Femur (tissue), 1 donor: Measurements from ENCODE around the gene AUTS2.

Source experiments
- DNase-seq: peaks from one replicate; pipeline ENCODE4 v3.0.0-alpha.2; 2017

The AUTS2 gene

GRCh38 chr7:69624435-69625230, 26.4 kb downstream of the AUTS2 start:
- DNase-seq: no peak

GRCh38 chr7:69625238-69625637, 27.0 kb downstream of the AUTS2 start:
- no peak for DNase-seq

- DNase-seq: no peak
Observed at GRCh38 chr7:69625798-69626197, 27.5 kb downstream of the AUTS2 start.

GRCh38 chr7:69630292-69630691, 32.0 kb downstream of the AUTS2 start:
- no peak for DNase-seq

- no peak for DNase-seq
Observed at GRCh38 chr7:69631131-69631530, 32.9 kb downstream of the AUTS2 start.

- no peak for DNase-seq
Observed at GRCh38 chr7:69632280-69632679, 34.0 kb downstream of the AUTS2 start.

GRCh38 chr7:69633122-69633831, 35.0 kb downstream of the AUTS2 start:
- no peak for DNase-seq

- DNase-seq: no peak
Observed at GRCh38 chr7:69635555-69636185, 37.4 kb downstream of the AUTS2 start.

GRCh38 chr7:69638674-69639073, 40.4 kb downstream of the AUTS2 start:
- DNase-seq: no peak

- no peak for DNase-seq
Observed at GRCh38 chr7:69640216-69640615, 41.9 kb downstream of the AUTS2 start.

GRCh38 chr7:69640925-69641594, 42.8 kb downstream of the AUTS2 start:
- no peak for DNase-seq

GRCh38 chr7:69643265-69643664, 45.0 kb downstream of the AUTS2 start:
- no peak for DNase-seq

- no peak for DNase-seq
Observed at GRCh38 chr7:69643708-69644445, 45.6 kb downstream of the AUTS2 start.

GRCh38 chr7:69645683-69646082, 47.4 kb downstream of the AUTS2 start:
- DNase-seq: no peak

- no peak for DNase-seq
Observed at GRCh38 chr7:69651101-69651590, 52.9 kb downstream of the AUTS2 start.

- DNase-seq: no peak
Observed at GRCh38 chr7:69652947-69653701, 54.8 kb downstream of the AUTS2 start.

GRCh38 chr7:69653806-69654205, 55.5 kb downstream of the AUTS2 start:
- DNase-seq: no peak

- no peak for DNase-seq
Observed at GRCh38 chr7:69654381-69654780, 56.1 kb downstream of the AUTS2 start.

GRCh38 chr7:69654849-69655707, 56.8 kb downstream of the AUTS2 start:
- no peak for DNase-seq

GRCh38 chr7:69656077-69656476, 57.8 kb downstream of the AUTS2 start:
- DNase-seq: no peak

GRCh38 chr7:69656890-69657289, 58.6 kb downstream of the AUTS2 start:
- peak; percentile 67 for DNase-seq
